ENCODE results near the gene ZNRF3.

DNA sequence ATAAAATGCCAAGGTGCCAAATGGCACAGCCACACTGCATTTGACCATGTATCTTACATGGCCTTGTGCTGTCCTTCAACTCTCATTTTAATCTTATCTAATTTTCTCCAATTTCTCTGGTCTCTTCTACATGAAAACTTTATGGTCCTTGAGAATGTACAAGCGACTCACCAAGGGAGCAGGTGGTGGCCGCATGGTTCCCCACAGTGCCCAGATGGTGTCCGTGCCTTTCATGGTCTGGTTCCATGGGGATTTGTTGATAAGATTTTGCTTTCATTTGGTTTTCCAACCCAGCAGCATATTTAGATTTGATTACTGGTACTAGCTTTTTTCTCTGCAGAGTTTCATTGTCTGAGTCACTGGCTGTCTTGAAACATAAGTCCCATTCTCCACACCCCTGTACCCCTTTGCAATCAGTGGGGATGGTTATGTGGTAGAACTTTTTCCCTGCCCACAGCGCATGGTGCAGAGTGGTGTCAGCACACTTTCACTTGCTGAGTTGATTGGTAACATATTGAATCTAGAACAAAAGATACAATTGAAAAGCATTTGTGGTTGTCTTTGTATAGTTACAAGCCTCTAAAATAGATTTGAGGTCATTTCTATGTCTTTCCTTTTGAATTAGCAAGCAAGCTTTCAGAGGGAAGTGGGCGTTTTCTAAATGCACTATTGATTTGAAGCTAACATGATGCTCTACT, 24.1 kb downstream of the ZNRF3 start:
- TF ChIP-seq BCL11A (tag by site-specific recombination; IDR thresholded peaks at IDR 0.05; ENCODE audit: low read depth) (no peak), ZFP41 (tag by site-specific recombination; IDR thresholded peaks at IDR 0.05; ENCODE audit: borderline replicate concordance) (no peak), ZNF248 (tag by site-specific recombination; IDR thresholded peaks at IDR 0.05) (no peak), SALL2 (tag by site-specific recombination; IDR thresholded peaks at IDR 0.05; ENCODE audit: borderline replicate concordance) (no peak), ZNF324 (tag by site-specific recombination; IDR thresholded peaks at IDR 0.05) (no peak), SETDB1 (IDR thresholded peaks at IDR 0.05; ENCODE audit: insufficient read length, low read length) (no peak), ZNF169 (tag by site-specific recombination; IDR thresholded peaks at IDR 0.05) (no peak), KLF10 (tag by site-specific recombination; IDR thresholded peaks at IDR 0.05) (no peak)
- TF ChIP-seq, protein P1, sequence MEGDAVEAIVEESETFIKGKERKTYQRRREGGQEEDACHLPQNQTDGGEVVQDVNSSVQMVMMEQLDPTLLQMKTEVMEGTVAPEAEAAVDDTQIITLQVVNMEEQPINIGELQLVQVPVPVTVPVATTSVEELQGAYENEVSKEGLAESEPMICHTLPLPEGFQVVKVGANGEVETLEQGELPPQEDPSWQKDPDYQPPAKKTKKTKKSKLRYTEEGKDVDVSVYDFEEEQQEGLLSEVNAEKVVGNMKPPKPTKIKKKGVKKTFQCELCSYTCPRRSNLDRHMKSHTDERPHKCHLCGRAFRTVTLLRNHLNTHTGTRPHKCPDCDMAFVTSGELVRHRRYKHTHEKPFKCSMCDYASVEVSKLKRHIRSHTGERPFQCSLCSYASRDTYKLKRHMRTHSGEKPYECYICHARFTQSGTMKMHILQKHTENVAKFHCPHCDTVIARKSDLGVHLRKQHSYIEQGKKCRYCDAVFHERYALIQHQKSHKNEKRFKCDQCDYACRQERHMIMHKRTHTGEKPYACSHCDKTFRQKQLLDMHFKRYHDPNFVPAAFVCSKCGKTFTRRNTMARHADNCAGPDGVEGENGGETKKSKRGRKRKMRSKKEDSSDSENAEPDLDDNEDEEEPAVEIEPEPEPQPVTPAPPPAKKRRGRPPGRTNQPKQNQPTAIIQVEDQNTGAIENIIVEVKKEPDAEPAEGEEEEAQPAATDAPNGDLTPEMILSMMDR (tag by site-specific recombination; IDR thresholded peaks at IDR 0.05): no peak
- TF ChIP-seq, protein P2, sequence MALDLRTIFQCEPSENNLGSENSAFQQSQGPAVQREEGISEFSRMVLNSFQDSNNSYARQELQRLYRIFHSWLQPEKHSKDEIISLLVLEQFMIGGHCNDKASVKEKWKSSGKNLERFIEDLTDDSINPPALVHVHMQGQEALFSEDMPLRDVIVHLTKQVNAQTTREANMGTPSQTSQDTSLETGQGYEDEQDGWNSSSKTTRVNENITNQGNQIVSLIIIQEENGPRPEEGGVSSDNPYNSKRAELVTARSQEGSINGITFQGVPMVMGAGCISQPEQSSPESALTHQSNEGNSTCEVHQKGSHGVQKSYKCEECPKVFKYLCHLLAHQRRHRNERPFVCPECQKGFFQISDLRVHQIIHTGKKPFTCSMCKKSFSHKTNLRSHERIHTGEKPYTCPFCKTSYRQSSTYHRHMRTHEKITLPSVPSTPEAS (tag by site-specific recombination; IDR thresholded peaks at IDR 0.05): no peak
